CD1c-positive myeloid dendritic cell (primary cell): ENCODE data around the gene IL16.
"Not testable (repeated sequence)": the region's sequence is repeated elsewhere in the genome, so short reads cannot be mapped to it uniquely, and the experiment has no call there.

Experiments used
- DNase-seq: peaks from one replicate; pipeline ENCODE4 v3.0.0-alpha.2; 2016; ENCODE audit errors: extremely low spot score

Gene IL16

DNA sequence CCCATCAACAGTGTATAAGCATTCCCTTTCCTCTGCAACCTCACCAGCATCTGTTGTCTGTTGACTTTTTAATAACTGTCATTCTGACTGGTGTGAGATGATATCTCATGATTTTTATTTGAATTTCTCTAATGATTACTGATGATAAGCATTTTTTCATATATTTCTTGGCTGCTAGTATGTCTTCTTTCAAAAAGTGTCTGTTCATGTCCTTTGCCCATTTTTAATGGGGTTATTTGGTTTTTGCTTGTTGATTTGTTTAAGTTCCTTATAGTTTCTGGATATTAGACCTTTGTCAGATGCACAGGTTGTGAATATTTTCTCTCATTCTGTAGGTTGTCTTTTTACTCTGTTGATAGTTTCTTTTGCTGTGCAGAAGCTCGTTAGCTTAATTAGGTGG is 11.3 kb downstream of the IL16 start:
- DNase-seq = not testable (repeated sequence)

DNA sequence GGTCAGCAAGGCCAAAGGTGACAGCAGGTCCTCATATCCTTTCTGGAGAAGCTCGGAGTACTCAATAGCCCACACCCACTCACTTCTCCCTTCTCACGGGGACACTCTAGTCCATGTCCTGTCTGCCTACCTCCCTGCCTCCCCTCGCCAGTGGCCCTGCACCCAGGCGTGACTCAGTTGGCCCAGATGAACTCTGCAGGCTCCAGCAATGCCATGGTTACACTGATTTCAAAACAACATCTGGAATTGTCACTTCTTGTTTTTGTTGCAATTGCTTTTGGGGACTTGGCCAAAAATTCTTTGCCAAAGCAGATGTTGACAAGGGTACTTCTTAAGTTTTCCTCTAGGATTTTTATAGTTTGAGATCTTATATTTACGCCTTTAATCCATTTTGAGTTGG is 13.0 kb downstream of the IL16 start:
- no peak for DNase-seq

DNA sequence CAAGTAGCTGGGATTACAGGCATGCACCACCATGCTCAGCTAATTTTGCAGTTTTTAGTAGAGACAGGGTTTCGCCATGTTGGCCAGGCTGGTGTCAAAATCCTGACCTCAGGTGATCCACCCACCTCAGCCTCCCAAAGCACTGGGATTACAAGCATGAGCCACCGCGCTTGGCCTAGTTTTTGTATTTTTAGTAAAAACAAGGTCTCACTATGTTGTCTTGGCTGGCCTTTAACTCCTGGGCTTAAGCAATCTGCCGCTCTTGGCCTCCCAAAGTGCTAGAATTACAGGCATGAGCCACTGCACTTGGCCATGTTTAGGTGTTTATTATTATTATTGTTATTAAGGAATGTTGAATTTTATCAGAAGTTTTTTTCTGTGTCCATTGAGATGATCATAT is 14.7 kb downstream of the IL16 start:
- no peak for DNase-seq

DNA sequence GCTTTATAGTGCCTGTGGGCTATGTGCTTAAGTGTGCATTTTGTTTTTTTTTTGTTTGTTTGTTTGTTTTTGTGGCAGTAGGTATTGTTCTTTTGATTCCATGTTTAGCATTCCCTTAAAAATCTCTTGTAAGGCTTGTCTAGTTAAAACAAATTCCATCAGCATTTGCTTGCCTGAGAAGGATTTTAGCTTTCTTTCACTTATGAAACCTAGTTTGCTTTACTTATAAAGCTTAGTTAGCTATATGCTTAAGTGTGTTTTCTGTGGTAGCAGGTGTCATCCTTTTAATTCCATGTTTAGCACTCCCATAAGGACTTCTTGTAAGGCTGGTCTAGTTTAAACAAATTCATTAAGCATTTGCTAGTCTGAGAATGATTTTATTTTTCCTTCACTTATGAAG is 17.3 kb downstream of the IL16 start:
- DNase-seq = no peak

DNA sequence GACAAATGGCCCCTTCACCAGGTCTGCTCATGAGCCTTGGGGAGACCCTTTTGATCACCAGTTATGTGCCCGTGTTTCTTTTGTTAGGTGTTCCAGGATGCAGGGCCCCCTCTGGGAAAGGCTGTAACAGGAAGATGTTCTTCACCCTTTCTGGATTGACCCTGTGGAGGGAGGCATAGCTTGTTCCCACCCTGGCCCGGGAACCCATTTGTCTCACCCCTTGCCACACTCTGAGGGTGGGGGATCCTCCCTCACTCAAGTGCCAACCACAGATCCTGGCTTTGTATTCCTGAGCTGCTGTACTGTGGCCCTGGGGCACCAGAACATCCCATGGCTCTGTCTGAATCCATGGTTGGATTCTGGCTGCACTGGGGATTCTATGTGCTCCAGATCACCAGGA is 18.9 kb downstream of the IL16 start:
- no peak for DNase-seq

DNA sequence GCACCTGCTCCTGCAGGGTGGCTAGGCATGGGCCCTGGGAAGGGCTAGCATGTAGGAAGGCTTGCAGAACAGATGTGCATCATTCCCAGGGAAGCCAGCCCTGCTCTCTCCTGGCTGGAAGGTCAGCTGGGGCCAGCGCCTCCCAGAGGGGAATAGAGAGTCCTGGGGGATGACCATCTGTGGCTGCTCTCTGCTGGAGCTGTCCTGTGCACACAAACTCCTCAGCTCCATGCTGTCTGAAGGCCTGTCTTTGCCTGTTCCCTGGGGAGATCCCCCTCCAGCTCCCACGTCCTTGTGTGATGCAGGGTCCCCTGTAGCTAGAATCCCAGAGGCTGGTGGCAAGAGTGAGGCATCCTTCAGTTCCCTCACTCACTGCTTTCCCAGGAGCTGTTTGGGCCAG is 19.3 kb downstream of the IL16 start:
- no peak for DNase-seq

DNA sequence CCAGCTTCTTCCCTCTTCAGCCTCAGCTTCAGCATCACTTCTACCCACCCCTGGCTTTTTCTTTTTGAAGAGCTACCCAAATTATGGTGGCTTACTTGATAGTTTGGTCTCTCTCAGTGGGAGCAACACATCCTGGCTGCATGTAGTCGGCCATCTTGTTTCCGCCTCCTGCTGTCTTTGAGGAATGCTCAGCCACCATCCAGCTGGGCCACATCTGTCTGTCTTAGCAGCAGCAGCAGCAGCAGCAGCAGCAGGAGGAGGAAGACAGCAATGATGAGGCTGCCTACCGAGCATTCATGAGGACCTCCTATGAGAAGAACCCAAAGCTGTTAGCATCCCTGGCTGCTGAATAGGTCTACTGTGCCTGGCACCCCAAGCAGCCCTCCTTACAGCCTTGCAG is 19.7 kb downstream of the IL16 start:
- DNase-seq = no peak

DNA sequence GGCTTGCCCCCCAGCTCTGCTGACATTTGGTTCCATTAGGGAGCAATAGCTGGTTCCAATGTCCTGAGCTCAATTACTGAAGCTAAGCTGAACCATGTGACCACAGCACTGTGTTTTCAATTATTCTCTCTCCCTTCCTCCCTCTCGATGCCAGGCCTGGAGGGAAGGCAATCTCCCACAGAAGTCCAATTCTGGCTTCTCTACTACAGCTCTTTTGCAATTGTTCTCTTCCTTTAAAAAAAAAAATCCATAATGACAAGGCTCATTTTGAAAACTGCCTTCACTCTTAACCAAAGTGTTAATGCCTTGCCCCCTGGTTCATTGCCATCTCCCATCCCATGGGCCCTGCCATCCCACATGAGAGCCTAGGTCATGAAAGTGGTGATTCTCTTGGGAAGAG is 24.8 kb downstream of the IL16 start:
- DNase-seq = no peak

DNA sequence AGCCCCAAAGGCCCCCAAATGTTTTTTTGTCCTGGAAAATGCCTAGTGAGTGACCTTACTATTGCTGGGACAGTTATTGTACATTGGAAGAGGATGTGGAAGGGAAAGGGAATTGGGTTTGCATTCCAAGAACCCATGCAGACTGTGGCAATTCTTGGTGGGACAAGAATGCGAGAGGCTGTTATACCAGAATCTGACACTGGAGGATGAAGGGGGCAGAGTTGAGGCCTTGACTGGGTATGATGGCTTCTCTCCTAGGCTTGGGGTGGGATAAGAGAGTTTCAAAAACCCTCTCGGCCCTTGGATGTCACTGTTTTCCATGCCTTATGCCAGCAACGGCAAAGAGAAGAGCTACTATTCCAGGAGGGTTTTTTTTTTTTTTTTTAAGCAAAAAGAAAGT is 25.3 kb downstream of the IL16 start:
- DNase-seq = no peak

DNA sequence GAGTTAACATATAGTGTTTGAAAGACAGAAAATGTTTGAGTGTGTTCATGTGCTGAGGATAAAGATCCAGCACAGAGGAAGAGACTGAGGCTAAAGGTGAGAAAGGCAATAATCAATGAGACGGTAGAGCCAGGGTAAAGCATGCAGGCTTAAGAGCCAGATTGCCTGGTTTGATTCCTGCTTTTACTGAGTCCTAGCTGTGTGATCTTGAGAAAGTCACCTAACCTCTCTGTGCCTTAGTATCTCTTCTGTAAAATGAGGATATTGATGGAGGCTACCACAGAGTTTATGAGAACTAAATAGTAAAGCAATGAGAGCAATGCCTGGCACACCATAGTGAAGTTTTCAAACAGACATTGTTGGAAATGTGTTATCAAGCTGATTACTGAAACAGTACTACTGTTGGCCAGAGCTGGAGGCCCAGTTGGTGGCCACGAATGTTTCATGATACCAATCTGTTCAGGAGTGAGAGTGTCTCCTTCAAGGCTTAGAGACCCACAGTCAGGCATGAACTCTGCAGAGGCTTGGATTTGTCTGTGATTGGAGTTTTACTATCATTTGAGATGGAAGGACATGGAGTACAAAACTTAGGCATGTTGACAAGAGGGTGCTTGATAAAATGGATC is 26.8 kb downstream of the IL16 start:
- DNase-seq = no peak

DNA sequence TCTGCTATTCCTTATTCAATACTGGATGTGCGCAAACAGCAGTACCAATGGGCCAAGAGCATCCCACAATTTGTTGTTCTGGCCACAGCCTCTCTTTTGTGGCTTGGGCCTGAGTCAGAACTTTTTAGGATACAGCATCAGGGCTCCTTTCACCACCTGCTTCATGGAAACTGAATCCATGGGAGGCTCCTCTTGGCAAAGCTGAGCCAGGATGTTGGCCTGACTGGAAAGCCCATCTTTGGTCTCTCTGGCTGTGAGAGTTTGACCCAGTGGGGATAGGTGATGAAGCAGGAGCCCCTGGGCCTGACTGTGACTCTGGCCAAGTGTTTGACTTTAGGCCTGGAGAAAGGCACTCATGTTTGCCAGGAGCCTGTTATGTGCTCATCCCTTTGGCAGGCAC is 27.6 kb downstream of the IL16 start:
- no peak for DNase-seq

DNA sequence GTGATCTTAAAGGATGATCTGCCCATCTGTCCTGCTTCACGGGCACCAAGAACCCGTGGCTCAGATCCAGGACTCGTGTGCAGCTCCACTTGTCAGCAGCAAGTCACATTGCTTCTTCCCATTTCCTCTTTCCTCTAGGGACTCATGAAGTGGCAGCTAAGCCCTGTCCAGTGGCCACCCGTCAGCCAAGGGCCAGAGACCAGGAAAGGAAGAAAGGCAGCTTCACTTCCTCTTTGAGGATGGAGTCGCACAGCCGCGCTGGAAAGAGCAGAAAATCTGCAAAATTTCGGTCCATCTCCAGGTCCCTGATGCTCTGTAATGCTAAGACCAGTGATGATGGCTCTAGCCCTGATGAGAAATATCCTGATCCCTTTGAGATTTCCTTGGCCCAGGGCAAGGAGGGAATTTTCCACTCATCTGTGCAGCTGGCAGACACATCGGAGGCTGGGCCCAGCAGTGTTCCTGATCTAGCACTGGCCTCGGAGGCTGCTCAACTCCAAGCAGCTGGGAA is 28.5 kb downstream of the IL16 start:
- peak; percentile 82 for DNase-seq

DNA sequence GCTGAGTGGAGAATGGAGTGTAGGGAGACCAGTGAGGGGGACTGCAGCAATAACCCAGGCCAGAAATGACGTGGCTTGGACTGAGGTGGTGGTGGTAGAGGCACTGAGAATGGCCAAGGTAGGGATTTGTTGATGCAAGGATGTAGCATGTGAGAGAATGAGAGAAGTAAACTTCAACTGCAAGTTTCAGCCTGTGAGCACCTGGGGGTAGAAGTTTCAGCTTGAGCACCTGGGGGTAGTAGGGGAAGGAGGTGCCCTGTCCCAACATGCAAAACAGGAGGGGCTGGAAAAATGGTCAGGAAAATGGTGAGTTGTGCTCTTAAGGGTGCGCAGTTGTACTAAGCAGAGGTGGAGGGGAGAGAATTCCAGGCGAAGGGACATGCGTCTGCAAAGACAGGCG is 31.0 kb downstream of the IL16 start:
- DNase-seq = no peak

DNA sequence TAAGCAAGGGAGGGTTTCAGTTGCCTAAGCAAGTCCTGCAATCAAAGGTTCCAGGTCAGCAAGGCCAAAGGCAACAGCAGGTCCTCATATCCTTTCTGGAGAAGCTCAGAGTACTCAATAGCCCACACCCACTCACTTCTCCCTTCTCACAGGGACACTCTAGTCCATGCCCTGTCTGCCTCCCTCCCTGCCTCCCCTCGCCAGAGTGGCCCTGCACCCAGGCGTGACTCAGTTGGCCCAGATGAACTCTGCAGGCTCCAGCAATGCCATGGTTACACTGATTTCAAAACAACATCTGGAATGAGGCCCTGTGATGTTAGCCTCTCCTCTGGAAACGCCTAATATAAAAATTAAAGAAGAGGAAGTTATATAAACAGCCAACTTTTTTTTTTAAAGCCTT is 32.9 kb downstream of the IL16 start:
- DNase-seq = peak; percentile 54

DNA sequence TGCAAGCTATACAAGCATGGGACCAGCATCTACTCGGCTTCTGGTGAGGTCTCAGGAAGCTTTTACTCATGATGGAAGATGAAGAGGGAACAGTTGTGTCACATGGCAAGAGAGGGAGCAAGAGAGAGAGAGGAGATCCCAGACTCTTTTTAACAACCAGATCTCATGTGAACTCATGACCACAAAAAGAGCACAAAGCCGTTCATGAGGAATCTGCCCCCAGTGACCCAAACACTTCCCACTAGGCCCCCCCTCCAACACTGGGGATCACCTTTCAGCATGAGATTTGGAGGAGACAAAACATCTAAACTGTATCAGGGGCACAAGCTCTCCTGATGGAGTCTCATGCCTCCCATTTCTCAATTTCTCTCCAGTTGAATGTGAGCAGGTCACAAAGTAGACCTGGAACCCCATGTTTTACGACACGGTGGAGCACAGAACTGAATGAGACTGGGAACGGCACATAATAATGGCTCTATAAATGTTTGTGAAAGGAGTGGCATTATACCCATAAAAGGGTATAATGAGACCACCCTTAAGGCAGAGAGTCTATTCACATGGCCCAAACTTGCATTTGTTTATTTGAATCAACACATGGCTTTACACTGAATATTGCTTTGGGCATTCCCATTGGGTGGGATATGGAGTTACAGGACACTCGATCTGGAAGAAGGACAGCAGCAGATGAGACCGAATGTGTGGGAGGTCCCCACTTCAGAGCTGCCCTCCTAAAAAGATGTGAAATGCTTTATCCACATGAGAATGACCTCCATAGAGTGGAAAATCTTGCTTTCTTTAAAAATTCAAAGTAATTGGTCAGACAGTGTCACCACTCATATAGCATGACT is 38.8 kb downstream of the IL16 start:
- no peak for DNase-seq

DNA sequence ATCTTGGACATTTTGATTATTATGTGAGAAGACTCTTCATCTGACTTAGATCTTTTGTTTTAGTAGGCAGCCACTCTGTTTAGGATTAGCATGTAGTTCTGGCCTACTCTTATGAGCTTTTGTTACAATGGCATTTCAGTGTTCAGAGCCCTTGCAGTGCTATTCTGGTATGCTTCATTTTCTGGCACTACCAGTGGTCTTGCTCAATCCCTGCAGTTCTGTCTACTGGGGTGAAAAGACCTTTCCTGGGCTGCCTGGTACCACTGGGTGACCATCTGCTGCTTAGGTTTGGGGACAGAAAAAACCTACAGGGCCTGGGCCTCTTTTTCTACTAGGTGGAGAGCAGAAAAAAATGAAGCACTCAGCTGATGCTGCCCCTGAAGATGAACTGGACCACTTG is 42.5 kb downstream of the IL16 start:
- DNase-seq = no peak

DNA sequence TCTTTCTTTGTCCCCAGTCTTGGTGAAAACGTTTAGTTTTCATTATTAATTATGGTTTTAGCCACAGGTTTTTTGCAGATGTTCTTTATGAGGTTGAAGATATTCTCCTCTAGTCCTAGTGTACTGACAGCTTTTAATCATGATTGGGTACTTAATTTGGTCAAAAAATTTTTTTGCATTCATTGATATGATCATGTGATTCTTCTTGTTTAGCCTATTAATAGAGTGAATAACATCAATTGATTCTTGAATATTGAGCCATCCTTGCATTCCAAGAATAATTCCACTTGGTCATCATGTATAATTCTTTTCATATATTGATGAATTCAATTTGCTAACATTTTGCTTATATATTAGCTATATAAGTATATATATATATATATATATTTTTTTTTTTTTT is 46.1 kb downstream of the IL16 start:
- DNase-seq = no peak

DNA sequence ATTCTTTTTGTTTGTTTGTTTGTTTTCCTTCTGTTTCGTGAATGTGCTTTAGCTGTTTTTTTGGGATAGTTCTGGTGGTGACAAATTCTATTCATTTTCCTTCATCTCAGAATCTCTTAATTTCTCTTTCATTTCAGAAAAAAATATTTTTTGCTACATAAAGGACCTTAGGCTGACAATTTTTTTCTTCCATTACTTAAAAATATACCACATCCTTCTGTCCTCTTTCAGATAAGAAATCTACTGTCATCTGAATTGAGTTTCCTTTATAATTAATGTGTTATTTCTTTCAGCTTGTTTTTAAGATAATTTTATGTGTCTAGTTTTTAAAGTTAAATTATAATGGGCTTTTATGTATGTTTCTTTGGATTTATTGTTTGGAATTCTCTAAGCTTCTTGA is 47.6 kb downstream of the IL16 start:
- DNase-seq = no peak

DNA sequence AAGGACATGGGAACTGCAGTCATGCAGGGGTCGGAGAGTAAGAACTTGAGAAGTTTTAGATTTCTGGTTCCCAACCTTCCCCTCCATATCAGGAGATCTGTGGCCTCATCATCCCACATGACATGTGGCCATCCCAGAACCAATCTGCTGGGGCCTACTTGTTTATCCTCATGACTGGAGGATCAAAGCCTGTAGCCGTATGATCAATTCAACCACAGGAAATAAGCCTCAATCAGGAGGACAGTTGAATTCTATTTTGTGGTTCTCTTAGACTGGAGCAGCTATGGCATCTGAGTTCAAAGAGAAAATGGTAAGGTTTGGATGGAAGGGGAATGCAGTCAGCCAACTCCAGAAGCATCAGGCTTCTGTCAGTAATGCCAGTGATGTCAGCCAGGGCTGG is 57.2 kb downstream of the IL16 start:
- DNase-seq = no peak

DNA sequence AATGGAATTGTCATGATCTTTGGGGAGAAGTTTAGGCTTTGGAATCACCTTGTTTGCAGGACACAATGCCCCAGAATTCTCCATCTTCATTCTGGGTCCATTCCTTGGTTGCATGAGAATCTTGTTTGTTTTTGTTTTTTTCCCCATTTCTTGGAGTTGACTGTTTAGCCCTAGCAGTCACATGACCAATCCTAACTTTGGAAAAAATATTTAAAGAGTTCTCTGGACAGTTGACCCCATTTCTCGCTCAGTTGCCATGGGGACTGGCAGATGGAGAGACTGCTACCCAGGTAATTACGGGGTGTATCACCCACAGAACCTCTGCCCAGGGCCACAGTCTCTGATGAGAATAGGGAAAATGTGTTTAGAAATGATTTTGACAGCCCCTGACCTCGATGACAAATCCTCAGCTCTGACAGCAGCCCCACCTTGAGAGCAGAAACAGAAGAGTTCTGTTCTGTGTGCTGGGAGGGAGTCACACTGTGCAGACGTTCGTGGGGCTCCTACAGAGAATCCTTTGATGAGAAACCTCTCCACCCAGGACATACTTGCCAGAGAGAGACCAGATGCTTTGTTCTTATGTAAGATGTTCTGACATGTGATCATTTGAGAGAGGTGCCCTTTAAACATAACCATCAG is 57.7 kb downstream of the IL16 start:
- DNase-seq = no peak

DNA sequence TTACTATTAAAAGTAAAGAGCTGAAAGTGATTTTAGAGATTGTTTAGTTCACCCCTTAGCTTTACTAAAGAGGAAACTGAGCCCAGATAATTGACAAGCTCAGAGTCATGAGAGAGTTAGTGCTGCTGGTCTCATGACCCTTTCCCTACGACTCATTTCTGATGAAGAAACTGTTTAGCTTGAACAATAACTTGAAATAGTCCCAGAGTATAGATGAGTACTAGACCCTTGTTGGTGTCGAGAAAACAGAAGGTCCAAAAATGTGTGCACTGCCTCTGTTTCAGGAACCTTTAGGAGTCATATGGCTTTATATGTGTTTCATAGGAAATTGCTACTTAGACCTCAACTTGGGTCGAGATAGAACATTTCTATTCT is 58.2 kb downstream of the IL16 start:
- DNase-seq = no peak

DNA sequence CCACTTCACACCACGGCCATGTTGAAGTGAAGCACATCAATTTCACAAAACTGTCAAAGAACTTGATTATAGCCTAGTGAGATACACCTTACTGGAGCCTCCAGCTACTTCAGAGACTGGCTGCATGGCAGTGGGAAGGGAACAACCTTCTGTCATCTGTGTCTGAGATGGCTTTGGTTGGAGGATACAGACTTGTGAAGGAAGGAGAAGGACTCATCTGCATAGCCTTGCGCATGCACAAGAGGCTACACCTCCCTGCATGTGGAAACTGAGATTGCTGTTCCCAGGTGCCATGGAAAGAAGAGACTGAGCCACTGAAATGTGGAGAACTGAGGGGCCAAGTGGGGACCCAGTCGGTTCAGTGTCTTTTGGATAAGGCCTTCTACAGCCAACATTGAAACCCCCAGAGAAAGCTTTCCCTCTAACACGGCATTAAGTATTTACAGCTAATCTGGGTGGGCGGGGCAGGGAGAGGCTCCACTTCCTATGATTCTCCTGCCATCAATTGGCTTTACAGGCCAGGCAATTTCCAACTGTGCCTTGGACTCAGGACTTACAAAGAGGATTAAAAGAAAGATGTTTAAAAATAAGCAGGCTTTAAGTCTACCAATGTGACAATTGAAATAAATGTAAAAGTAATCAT is 58.8 kb downstream of the IL16 start:
- no peak for DNase-seq

DNA sequence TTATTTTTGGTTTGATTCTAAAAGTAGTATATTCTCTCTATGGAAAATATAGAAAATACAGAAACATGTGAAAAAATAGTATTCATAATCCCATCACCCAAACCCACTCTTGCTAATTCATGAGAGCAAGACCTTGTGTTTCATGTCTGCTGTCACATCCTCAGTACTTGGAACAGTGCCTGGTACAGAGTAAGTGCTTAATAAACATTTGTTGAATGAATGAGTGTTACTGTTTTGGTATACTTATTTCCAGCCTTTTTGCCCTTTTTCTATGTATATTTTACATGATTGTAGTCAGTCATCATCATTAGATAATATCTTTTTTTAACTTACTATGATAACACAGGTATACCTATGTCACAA is 59.3 kb downstream of the IL16 start:
- no peak for DNase-seq
